ENCODE results near the gene RNF225. TPM values are rescaled to one million over a fixed set of nuclear protein-coding genes. Genes with fewer than 3 reads are reported as not detected.

RNF225 gene
- total and polyA plus RNA-seq, 2 of the 13 experiments (the other 11 are each of a cell fraction or from before 2014, with no cell fraction given): not detected

GRCh38 chr19:58352760-58353671 is 42.4 kb upstream of the RNF225 start, which contains the start of gene A1BG (continued):
- TF ChIP-seq MXD4 (CRISPR knock-in tag; IDR thresholded peaks at IDR 0.05) (peak; percentile 25; the same call in 1 of the 2 replicates), POLR2AphosphoS5 (IDR thresholded peaks at IDR 0.05; ENCODE audit: low read depth, low read length) (peak; percentile 64), CCAR2 (optimal IDR thresholded peaks at IDR 0.05; ENCODE audit: low read depth, low read length) (no peak), ZBTB10 (CRISPR knock-in tag; IDR thresholded peaks at IDR 0.05; ENCODE audit: borderline replicate concordance) (0 out of 2 replicates have a peak, but pooled peaks have one; percentile 18), BRD4 (CRISPR knock-in tag; IDR thresholded peaks at IDR 0.05) (0 out of 2 replicates have a peak, but pooled peaks have one; percentile 18), ZNF512B (CRISPR knock-in tag; IDR thresholded peaks at IDR 0.05; ENCODE audit: borderline replicate concordance) (no peak), THAP9 (CRISPR knock-in tag; IDR thresholded peaks at IDR 0.05; ENCODE audit: borderline replicate concordance) (no peak; the same call in 1 of the 2 replicates), GTF2F1 (IDR thresholded peaks at IDR 0.05; ENCODE audit: low read length) (no peak), ZNF703 (CRISPR knock-in tag; IDR thresholded peaks at IDR 0.05; ENCODE audit: borderline replicate concordance) (no peak), SNAI1 (CRISPR knock-in tag; IDR thresholded peaks at IDR 0.05; ENCODE audit: borderline replicate concordance) (no peak), TOPORS (CRISPR knock-in tag; IDR thresholded peaks at IDR 0.05) (no peak), TEAD2 (CRISPR knock-in tag; IDR thresholded peaks at IDR 0.05) (no peak), THAP8 (CRISPR knock-in tag; IDR thresholded peaks at IDR 0.05; ENCODE audit: borderline replicate concordance) (no peak), ZNF720 (CRISPR knock-in tag; IDR thresholded peaks at IDR 0.05) (no peak), PITX1 (CRISPR knock-in tag; IDR thresholded peaks at IDR 0.05) (peak; percentile 42; the same call in 1 of the 2 replicates), KAT7 (CRISPR knock-in tag; IDR thresholded peaks at IDR 0.05; ENCODE audit: borderline replicate concordance) (no peak), ZNF672 (CRISPR knock-in tag; IDR thresholded peaks at IDR 0.05) (no peak), RFX1 (IDR thresholded peaks at IDR 0.05) (no peak), RBFOX2 (IDR thresholded peaks at IDR 0.05; ENCODE audit: low read depth, low read length) (peak; percentile 18; the same call in 1 of the 2 replicates), JUNB (CRISPR knock-in tag; IDR thresholded peaks at IDR 0.05; ENCODE audit: borderline replicate concordance) (no peak), BCL6 (CRISPR knock-in tag; IDR thresholded peaks at IDR 0.05) (peak; percentile 70)
